ENCODE data around the gene SEMA4G.
"Not testable (repeated sequence)": the region's sequence is repeated elsewhere in the genome, so short reads cannot be mapped to it uniquely, and the experiment has no call there.

The SEMA4G gene

DNA sequence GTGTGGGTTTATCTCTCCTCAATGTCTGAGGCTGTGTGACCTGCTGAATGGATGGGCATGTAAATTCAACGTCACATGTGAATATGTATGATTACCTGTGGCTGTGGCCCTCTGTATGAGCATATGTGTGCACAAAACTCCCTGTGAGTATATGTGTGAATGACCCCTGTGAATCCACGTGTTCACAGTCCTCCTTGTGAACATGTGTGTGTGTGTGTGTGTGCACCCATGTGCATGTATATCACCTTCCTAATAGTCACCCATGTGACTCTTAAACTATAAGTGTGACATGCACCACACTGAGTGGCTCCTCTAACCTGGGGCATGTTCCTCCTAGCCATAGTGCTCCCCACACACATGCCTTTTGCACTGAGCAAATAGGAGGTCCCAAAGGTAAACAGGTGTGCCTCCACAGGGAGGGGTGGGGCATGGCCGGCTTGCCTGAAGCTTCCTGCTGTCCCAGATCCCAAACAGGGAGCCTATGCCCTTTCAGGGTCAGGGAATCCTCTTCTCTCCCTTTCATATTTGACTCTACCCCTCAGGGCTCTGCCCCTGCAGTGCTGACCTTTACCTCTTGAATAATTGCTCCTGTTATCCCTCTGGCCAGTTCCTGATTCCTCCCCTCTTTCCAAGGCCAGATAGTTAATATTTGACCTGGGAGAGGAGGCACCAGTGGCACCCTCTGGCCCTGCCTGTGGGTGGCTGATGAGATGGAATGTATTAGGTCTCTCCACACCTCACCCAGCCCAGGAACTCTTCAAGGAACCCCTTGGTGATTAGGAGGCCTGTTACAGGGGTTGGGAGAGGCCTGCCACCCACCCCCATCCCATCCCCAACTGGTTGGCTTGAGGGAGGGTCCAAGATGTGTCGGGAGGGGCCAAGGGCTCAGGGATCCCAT is 1.9 kb downstream of the SEMA4G start:
- no peak for DNase-seq (ENCODE audit: extremely low spot score)
- CTCF ChIA-PET, result no interaction called here
- POLR2A ChIA-PET, result interaction anchor here (0.8 kb wide), 1 partner anchor 14 kb away, joined by 3 read pairs; no protein-coding TSS in a partner anchor
- TF ChIP-seq FOXA1 (IDR thresholded peaks at IDR 0.05) (no peak), L3MBTL2 (conservative IDR thresholded peaks at IDR 0.05) (no peak), SP1 (IDR thresholded peaks at IDR 0.05) (no peak), NFRKB (IDR thresholded peaks at IDR 0.05) (no peak)

DNA sequence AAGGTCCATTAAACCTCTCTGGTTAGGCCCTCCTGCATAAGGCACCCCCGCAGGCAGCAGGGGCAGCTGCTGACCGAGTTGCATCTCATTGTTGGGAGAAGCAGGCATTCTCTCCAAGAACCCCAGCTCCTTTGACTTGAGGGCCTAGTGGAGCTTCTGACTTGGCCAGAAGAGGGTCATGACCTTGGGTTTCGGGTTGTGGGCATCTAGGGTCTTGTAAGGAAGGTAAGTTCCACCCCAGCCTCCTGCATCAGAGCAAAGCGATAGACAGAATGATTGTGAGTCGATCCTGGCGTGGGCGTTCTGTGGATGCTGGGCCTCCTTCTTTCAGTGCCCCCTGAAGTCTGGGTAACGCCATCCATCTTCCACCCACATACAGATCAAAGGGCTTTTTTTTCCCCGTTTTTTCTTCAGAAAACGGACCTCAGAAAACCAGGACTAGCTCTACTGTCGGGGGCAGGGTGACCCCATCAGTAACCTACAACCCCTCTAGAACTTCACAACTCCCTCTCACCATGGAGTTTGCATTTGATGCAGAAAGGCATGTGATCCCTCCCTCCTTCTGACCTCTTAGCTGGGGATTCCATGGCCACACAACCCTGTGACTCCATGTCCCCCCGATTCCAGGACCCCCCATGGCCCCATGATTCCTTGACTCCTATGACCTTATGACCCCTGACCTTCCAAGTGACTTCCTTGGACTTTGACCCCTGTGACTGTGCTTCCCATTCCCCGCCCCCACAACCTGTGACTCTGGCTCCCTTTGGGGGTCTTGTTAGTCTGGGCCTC is 3.0 kb downstream of the SEMA4G start:
- POLR2A ChIA-PET, result interaction anchor here (1.0 kb wide), 1 partner anchor 25 kb away, joined by 3 read pairs; no protein-coding TSS in a partner anchor
- no peak for DNase-seq (ENCODE audit: extremely low spot score)
- CTCF ChIA-PET, result no interaction called here
- TF ChIP-seq, protein P1, sequence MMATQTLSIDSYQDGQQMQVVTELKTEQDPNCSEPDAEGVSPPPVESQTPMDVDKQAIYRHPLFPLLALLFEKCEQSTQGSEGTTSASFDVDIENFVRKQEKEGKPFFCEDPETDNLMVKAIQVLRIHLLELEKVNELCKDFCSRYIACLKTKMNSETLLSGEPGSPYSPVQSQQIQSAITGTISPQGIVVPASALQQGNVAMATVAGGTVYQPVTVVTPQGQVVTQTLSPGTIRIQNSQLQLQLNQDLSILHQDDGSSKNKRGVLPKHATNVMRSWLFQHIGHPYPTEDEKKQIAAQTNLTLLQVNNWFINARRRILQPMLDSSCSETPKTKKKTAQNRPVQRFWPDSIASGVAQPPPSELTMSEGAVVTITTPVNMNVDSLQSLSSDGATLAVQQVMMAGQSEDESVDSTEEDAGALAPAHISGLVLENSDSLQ (IDR thresholded peaks at IDR 0.05), result no peak
- TF ChIP-seq FOXA1 (IDR thresholded peaks at IDR 0.05) (no peak), FOXM1 (IDR thresholded peaks at IDR 0.05; ENCODE audit: borderline replicate concordance) (no peak), ZNF384 (IDR thresholded peaks at IDR 0.05) (no peak), L3MBTL2 (conservative IDR thresholded peaks at IDR 0.05) (no peak), BHLHE40 (IDR thresholded peaks at IDR 0.05; ENCODE audit: borderline replicate concordance) (no peak), CTBP1 (IDR thresholded peaks at IDR 0.05; ENCODE audit: borderline replicate concordance) (no peak), ELF4 (IDR thresholded peaks at IDR 0.05) (no peak), ARNT (IDR thresholded peaks at IDR 0.05) (no peak), NFRKB (IDR thresholded peaks at IDR 0.05) (no peak), HDGF (IDR thresholded peaks at IDR 0.05; ENCODE audit: borderline replicate concordance) (no peak), SP1 (IDR thresholded peaks at IDR 0.05) (no peak)

DNA sequence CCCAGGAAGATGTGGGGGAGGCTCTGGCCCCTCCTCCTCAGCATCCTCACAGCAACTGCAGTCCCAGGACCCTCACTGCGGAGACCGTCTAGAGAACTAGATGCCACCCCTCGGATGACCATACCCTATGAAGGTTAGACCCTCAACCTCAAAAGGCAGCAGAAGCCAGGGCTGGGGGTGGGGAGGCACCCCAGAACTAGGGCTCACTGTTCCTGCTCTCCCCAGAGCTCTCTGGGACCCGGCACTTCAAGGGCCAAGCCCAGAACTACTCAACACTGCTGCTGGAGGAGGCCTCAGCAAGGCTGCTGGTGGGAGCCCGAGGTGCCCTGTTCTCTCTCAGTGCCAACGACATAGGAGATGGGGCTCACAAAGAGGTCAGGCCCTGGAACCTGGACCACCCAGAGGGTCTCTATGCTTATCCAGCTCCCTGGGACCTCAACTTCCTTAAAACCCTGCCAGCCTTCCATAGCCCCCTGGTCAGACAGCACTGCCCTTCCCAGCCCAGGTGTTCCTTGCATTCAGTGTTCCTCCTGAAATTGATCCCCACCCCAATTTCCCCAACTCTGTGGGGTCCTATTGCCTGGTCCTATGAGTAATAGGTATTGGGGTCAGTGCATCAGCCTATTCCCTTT is 3.7 kb downstream of the SEMA4G start:
- CTCF ChIA-PET, result no interaction called here
- no peak for DNase-seq (ENCODE audit: extremely low spot score)
- TF ChIP-seq SP1 (IDR thresholded peaks at IDR 0.05), result no peak
- TF ChIP-seq, protein P1 (IDR thresholded peaks at IDR 0.05), result no peak
- TF ChIP-seq ARNT (IDR thresholded peaks at IDR 0.05), result no peak
- TF ChIP-seq L3MBTL2 (conservative IDR thresholded peaks at IDR 0.05), result no peak
- TF ChIP-seq FOXM1 (IDR thresholded peaks at IDR 0.05; ENCODE audit: borderline replicate concordance), result no peak
- no peak for TF ChIP-seq FOXK2 (IDR thresholded peaks at IDR 0.05)
- TF ChIP-seq CTBP1 (IDR thresholded peaks at IDR 0.05; ENCODE audit: borderline replicate concordance), result no peak
- TF ChIP-seq ELF4 (IDR thresholded peaks at IDR 0.05), result no peak
- no peak for TF ChIP-seq HDGF (IDR thresholded peaks at IDR 0.05; ENCODE audit: borderline replicate concordance)
- TF ChIP-seq SUZ12 (IDR thresholded peaks at IDR 0.05), result no peak
- no peak for TF ChIP-seq TARDBP (IDR thresholded peaks at IDR 0.05)
- TF ChIP-seq BHLHE40 (IDR thresholded peaks at IDR 0.05; ENCODE audit: borderline replicate concordance), result no peak
- no peak for TF ChIP-seq ZNF384 (IDR thresholded peaks at IDR 0.05)
- no peak for TF ChIP-seq NFRKB (IDR thresholded peaks at IDR 0.05)
- TF ChIP-seq FOXA1 (IDR thresholded peaks at IDR 0.05), result no peak
- TF ChIP-seq LEF1 (IDR thresholded peaks at IDR 0.05; ENCODE audit: borderline replicate concordance), result no peak
- POLR2A ChIA-PET, result interaction anchor here (1.0 kb wide), 1 partner anchor 24 kb away, joined by 3 read pairs; no protein-coding TSS in a partner anchor

DNA sequence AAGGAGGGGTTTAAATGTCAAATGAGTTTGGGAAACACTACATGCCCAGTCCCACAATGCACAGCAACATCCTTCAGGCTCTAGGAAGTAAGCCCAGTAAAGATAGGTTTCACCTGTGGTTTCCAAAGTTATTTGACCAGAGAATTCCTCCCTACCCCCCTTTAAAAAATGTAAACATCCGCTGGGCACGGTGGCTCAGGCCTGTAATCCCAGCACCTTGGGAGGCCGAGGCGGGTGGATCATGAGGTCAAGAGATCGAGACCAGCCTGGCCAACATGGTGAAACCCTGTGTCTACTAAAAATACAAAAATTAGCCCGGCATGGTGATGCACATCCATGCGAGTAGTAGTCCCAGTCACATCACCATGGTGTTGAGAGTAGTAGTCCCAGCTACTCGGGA is 6.1 kb downstream of the SEMA4G start:
- POLR2A ChIA-PET, result interaction anchor here (1.9 kb wide), 1 partner anchor 10 kb away, joined by 5 read pairs; no protein-coding TSS in a partner anchor
- DNase-seq (ENCODE audit: extremely low spot score); CTCF ChIA-PET: not testable (repeated sequence)

DNA sequence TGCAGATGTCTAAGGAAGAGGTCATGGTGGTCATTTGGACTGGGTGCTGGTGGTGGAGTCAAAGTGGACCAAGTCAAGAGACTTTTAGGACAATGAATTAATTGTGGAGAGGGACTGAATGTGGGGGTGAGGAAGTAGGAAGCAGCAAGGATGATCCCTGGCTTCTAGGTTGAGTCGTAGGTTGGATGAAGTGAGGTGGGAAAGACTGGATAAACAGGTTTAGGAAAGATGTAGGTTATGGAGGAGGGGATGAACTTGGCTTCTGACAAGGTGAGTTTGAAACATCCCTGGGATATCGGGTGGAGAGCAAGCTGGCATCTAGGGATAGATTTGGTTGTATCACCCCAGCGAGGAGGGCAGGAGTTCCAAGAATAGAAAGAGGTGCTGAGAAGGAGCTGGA is 7.6 kb downstream of the SEMA4G start:
- CTCF ChIA-PET, result no interaction called here
- no peak for DNase-seq (ENCODE audit: extremely low spot score)
- POLR2A ChIA-PET, result no interaction called here
- TF ChIP-seq FOXK2 (IDR thresholded peaks at IDR 0.05) (no peak), ELF4 (IDR thresholded peaks at IDR 0.05) (no peak), FOXA1 (IDR thresholded peaks at IDR 0.05) (no peak), FOXM1 (IDR thresholded peaks at IDR 0.05; ENCODE audit: borderline replicate concordance) (no peak)

DNA sequence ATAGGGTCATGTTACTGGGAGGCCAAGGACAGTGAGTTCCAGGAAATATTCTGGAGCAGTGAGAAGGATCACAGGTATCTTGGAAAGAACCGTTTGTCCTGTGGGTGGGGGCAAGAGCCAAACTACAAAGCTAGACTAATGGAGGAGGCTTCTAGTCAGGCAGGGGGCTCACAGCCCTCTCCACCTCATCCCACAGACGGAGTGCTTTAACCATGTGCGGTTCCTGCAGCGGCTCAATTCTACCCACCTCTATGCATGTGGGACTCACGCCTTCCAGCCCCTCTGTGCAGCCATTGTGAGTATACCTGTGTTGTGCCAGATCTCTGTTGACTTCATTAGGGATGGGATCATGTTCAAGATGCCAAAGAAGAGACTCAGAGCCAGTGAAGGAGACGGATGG is 8.1 kb downstream of the SEMA4G start:
- POLR2A ChIA-PET, result interaction anchor here (0.6 kb wide), 1 partner anchor 369 kb away, joined by 3 read pairs; no protein-coding TSS in a partner anchor
- CTCF ChIA-PET, result no interaction called here
- TF ChIP-seq HDGF (IDR thresholded peaks at IDR 0.05; ENCODE audit: borderline replicate concordance) (no peak), ARNT (IDR thresholded peaks at IDR 0.05) (no peak), SUZ12 (IDR thresholded peaks at IDR 0.05) (no peak), CTBP1 (IDR thresholded peaks at IDR 0.05; ENCODE audit: borderline replicate concordance) (no peak), LEF1 (IDR thresholded peaks at IDR 0.05; ENCODE audit: borderline replicate concordance) (no peak), FOXK2 (IDR thresholded peaks at IDR 0.05) (no peak)
- TF ChIP-seq, protein P1 (IDR thresholded peaks at IDR 0.05), result no peak
- no peak for DNase-seq (ENCODE audit: extremely low spot score)
